Type B pancreatic cell (in vitro differentiated cells): Measurements from ENCODE around the gene RLF. TPM values are rescaled to one million over a fixed set of nuclear protein-coding genes. Genes with fewer than 3 reads are reported as not detected.

Source experiments
- DNase-seq: peaks from one replicate; pipeline ENCODE4 v3.0.0; 2021; ENCODE audit warnings: mixed read lengths; ENCODE audit not compliant: unreplicated experiment; ENCODE audit errors: extremely low spot score
- H3K27ac Mint-ChIP-seq: 2 replicates; pipeline ENCODE4 v1.8.0; 2021; ENCODE audit warnings: mild to moderate bottlenecking, mixed read lengths
- H3K27me3 Mint-ChIP-seq: 2 replicates; pipeline ENCODE4 v1.8.0; 2021; ENCODE audit warnings: mixed read lengths
- H3K36me3 Mint-ChIP-seq: 2 replicates; pipeline ENCODE4 v1.8.0; 2021; ENCODE audit warnings: mixed read lengths
- H3K4me1 Mint-ChIP-seq: one replicate; pipeline ENCODE4 v1.8.0; 2021; ENCODE audit warnings: mixed read lengths; ENCODE audit not compliant: unreplicated experiment
- H3K4me3 Mint-ChIP-seq: 2 replicates; pipeline ENCODE4 v1.8.0; 2021; ENCODE audit warnings: mild to moderate bottlenecking, mixed read lengths
- H3K9me3 Mint-ChIP-seq: 2 replicates; pipeline ENCODE4 v1.8.0; 2021; ENCODE audit warnings: mixed read lengths
- long read RNA-seq: library from polyadenylated mRNA; unstranded; transcript quantifications from one replicate; pipeline ENCODE4 v2.0.0, GENCODE V29; 2020
- total RNA-seq: library from RNA; stranded (reverse); gene quantifications from 2 replicates; pipeline ENCODE4 v1.2.1, GENCODE V29; 2021; ENCODE audit warnings: low replicate concordance
- TF ChIP-seq, protein P1 (sequence below): fragments of 200-600 bp; sonication (generic); conservative IDR thresholded peaks from 2 replicates; pipeline ENCODE4 v1.5.0; 2021; ENCODE audit warnings: antibody characterized with exemption, mild to moderate bottlenecking

RLF gene, protein sequence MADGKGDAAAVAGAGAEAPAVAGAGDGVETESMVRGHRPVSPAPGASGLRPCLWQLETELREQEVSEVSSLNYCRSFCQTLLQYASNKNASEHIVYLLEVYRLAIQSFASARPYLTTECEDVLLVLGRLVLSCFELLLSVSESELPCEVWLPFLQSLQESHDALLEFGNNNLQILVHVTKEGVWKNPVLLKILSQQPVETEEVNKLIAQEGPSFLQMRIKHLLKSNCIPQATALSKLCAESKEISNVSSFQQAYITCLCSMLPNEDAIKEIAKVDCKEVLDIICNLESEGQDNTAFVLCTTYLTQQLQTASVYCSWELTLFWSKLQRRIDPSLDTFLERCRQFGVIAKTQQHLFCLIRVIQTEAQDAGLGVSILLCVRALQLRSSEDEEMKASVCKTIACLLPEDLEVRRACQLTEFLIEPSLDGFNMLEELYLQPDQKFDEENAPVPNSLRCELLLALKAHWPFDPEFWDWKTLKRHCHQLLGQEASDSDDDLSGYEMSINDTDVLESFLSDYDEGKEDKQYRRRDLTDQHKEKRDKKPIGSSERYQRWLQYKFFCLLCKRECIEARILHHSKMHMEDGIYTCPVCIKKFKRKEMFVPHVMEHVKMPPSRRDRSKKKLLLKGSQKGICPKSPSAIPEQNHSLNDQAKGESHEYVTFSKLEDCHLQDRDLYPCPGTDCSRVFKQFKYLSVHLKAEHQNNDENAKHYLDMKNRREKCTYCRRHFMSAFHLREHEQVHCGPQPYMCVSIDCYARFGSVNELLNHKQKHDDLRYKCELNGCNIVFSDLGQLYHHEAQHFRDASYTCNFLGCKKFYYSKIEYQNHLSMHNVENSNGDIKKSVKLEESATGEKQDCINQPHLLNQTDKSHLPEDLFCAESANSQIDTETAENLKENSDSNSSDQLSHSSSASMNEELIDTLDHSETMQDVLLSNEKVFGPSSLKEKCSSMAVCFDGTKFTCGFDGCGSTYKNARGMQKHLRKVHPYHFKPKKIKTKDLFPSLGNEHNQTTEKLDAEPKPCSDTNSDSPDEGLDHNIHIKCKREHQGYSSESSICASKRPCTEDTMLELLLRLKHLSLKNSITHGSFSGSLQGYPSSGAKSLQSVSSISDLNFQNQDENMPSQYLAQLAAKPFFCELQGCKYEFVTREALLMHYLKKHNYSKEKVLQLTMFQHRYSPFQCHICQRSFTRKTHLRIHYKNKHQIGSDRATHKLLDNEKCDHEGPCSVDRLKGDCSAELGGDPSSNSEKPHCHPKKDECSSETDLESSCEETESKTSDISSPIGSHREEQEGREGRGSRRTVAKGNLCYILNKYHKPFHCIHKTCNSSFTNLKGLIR (N-terminal part only)
- 18.1 and 21.4 TPM in 2 replicates for total RNA-seq
- long read RNA-seq, full-length matches to known transcripts: 73 of 98 reads
- long read RNA-seq, partial matches to known transcripts: 5 of 98 reads
- long read RNA-seq, other reads (novel, unspliced or antisense): 20 of 98 reads

DNA sequence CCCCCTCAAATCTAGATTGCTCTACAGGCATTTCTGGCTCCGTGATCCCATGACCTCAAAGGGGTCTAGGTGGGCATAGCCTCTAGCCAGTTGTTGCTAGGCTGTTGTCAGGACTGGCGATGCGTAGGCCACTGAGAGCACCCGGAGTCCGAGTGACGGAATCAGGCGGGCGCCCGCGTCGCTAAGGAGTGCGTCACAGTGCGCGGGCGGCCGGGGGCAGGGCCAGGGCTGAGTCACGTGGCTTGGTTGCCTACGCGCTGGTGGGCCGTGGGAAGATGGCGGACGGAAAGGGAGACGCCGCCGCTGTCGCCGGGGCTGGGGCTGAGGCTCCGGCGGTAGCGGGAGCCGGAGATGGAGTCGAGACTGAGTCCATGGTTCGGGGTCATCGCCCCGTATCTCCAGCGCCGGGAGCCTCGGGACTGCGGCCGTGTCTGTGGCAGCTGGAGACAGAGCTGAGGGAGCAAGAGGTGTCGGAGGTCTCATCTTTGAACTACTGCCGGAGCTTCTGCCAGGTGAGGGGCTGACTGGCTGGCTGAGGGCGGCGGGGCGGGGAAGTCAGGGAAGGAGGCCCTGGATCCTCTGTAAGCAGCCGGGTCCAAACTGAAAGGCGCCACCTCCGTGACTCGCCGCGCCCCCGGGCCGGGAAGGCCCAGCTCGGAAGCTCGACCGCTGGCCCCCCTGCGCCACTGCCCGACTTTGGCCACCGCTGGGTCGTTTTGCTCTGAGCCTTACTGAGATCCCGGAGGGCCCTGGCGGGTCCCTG lies at the start of gene RLF:
Gene RLF (plus strand): TSS at position 263 of the 763 bp plus-strand sequence. CDS start 13 bp downstream, at position 276.
- TF ChIP-seq, protein P1, sequence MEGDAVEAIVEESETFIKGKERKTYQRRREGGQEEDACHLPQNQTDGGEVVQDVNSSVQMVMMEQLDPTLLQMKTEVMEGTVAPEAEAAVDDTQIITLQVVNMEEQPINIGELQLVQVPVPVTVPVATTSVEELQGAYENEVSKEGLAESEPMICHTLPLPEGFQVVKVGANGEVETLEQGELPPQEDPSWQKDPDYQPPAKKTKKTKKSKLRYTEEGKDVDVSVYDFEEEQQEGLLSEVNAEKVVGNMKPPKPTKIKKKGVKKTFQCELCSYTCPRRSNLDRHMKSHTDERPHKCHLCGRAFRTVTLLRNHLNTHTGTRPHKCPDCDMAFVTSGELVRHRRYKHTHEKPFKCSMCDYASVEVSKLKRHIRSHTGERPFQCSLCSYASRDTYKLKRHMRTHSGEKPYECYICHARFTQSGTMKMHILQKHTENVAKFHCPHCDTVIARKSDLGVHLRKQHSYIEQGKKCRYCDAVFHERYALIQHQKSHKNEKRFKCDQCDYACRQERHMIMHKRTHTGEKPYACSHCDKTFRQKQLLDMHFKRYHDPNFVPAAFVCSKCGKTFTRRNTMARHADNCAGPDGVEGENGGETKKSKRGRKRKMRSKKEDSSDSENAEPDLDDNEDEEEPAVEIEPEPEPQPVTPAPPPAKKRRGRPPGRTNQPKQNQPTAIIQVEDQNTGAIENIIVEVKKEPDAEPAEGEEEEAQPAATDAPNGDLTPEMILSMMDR: peak; percentile 21
- H3K36me3 Mint-ChIP-seq: no peaks in the 10 kb centered on the region
- H3K9me3 Mint-ChIP-seq: no peaks in the 10 kb centered on the region
- H3K27me3 Mint-ChIP-seq: no peaks in the 10 kb centered on the region
- no peak within 1 kb of the TSS for H3K27ac Mint-ChIP-seq
- H3K4me1 Mint-ChIP-seq: peaks cover 16% of the 10 kb centered on the region
- no peak within 1 kb of the TSS for H3K4me3 Mint-ChIP-seq
- peak; percentile 96 for DNase-seq

DNA sequence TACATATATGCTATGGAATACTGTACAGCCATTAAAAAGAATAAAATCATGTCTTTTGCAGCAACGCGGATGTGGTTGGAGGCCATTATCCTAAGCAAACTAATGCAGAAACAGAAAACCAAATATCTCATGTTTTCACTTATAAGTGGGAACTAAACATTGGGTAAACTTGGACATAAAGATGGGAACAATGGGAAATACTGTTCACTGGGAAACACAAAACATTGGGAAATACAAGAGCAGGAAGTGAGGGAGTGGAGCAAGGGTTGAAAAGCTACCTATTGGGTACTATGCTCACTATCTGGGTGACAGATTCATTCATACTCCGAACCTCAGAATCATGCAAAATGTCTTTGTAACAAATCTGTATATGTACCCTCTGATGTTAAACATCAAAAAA lies 46.8 kb upstream of the RLF start:
- no peak overlapping the region for H3K27ac Mint-ChIP-seq
- no peak overlapping the region for H3K4me3 Mint-ChIP-seq
- peaks cover 23% of the 10 kb centered on the region for H3K27me3 Mint-ChIP-seq
- TF ChIP-seq, protein P1: no peak
- H3K36me3 Mint-ChIP-seq: no peaks in the 10 kb centered on the region
- DNase-seq: no peak
- H3K9me3 Mint-ChIP-seq: no peaks in the 10 kb centered on the region
- no peaks in the 10 kb centered on the region for H3K4me1 Mint-ChIP-seq

DNA sequence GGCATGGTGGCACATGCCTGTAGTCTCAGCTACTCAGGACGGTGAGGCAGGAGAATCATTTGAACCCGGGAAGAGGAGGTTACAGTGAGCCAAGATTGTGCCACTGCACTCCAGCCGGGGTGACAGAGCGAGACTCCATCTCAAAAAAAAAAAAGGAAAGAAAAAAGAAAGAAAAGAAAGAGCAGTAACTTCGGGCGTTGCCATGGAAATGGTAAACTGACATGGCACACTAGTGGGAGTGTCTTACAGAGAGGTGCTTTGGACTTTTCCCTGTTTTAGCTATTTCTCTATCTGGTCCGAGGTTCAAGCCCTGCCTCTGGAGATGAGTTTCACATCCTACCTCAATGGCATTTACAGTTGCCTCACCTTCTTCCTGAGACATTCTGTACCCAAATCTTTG lies 41.1 kb upstream of the RLF start:
- H3K36me3 Mint-ChIP-seq: no peaks in the 10 kb centered on the region
- DNase-seq: no peak
- no peaks in the 10 kb centered on the region for H3K9me3 Mint-ChIP-seq
- TF ChIP-seq, protein P1: no peak
- no peaks in the 10 kb centered on the region for H3K4me1 Mint-ChIP-seq
- H3K27me3 Mint-ChIP-seq: peaks cover 29% of the 10 kb centered on the region
- H3K27ac Mint-ChIP-seq: no peak overlapping the region
- no peak overlapping the region for H3K4me3 Mint-ChIP-seq

DNA sequence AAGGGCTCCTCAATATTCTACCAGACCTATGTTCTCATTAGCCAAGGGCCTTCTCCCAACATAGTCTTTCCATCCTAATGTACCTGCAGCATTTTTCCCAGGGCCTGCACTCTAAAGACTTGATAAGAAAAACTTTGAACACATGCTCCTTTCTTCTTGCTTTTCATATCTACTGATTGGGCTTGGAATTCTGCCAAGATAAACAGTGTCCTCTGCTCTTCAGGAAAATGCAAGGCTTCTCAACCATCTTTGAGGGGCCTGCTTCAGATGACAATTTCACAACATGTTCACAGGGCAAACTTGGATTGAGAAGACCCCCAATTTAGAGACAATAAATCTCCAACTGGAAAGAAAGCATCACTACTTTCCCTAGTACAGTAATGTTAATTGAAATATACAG lies 38.3 kb upstream of the RLF start:
- Mint-ChIP-seq H3K4me3 (no peak overlapping the region), H3K4me1 (no peaks in the 10 kb centered on the region), H3K27ac (no peak overlapping the region), H3K36me3 (no peaks in the 10 kb centered on the region), H3K27me3 (peaks cover 20% of the 10 kb centered on the region), H3K9me3 (no peaks in the 10 kb centered on the region)
- DNase-seq: no peak
- TF ChIP-seq, protein P1: no peak
